HG03469 (cell line): ENCODE results near the gene ALKBH3.

ENCODE experiments used
- ATAC-seq: cut with Tn5 transposase; IDR thresholded peaks from one replicate; pipeline ENCODE4 v1.9.1; 2021; ENCODE audit warnings: mild to moderate bottlenecking, moderate library complexity, moderate number of reproducible peaks; ENCODE audit not compliant: unreplicated experiment

Gene ALKBH3

DNA sequence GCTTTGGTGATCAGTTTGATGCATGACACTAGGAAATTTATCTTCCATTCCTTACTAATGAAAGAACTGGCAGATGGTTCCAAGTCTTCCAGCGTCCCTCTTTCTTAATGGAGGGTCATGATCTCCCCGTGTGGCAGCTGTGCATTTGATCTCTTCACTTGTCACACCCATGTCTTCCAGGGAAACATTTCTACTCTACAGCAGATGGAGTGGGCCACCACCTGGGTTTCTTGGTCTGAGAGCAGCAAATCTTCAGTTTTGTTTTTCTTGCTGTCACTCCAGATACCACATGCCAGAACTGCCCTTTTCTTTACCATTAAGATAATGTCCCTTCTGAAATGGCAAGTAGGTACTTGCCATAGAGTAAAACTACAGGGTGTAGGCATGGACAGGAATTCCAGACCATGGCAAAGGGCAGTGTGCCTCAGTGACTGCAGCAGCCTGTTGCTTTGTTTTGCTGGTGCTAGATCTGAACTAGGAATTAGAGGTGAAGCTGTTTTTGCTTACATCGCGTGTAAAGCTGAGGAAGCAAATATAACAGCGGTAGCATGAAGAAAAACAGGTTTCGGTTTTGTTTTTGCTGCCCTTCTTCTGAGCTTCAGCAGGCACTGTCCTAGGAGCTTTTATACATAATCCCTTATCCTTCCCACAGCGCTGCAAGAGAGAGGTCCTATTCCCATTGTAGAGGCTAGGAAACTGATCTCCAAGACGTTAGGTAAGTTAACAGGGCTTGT is 41.1 kb downstream of the ALKBH3 start:
- ATAC-seq: no peak

DNA sequence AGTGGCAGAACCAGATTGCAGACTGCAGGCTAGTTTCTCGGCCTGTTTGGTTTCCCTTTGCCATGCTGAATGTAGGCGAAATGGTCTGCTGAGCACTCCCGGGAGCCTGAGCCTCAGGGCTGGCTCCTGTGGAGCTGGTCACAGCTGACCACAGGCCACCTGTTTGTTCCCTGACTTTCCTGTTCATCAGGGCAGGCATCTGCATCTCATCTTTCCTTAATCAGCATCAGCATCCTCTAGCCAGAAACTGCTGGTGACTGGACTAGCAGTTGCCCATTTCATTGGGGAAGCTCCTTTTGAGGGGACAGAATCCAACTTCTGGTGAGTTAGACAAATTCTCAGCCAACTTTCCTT is 41.6 kb downstream of the ALKBH3 start:
- no peak for ATAC-seq

DNA sequence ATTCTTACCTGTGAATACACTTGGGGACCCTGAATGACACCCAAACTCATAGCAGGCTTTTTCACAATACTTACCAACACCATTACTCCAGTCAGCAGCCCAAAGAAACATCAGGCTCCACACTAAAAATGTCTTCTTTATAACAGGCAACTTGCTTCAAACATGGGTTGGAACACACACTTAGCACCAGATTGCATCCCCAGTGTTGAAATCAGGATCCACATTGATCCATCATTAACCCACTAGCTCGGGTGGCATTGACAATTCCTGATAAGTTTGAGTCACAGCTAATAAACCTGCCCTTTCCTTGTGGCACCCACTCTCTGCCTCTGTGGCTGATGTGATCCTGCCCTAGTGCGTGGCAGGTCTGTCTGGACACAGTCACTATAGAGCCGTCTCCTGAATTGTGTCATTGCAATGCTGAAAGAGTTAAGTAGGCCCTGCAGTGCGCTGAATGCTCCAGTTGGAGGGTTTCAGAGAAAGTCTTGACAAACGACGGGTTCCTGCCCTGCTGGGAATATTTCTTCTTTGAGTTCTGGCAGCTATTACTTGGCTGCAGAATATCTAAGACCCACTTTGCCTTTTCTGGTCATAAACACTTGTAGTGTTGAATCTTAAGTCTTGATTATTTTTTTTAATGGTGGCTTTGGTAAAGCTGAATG is 42.2 kb downstream of the ALKBH3 start:
- ATAC-seq: no peak

DNA sequence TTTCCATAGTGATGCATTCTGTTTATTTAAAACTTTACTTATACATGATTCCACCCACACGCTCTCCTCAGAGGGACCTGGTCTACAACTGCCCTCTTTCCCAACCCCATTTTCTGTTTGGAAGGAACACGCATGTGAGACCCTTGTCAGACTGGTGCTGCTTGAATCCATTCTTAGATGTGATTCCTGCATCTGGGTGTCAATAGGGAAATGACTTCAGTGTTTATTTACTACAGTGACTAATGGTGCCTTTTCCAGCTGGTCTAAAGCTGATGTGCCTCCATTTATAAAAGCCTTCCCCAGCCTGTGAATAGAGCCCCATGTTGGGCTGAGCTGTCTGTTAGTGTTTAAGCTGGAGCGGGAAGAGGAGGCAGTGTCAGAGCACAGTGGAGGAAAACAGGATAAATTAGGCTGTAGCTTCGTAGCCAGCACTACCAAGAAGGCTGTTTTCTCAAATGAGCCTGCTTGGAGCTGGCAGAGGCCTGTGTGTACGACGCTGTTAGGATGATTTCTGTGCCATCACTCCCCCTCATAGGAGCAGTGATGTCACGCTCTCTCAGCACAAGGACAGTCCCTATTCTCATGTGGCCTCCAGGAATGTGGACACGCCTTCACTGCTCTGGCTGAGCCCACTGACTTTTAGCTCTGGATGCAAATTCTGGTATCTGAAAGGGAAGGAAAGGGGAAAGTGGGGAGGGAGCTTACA is 42.9 kb downstream of the ALKBH3 start:
- no peak for ATAC-seq

DNA sequence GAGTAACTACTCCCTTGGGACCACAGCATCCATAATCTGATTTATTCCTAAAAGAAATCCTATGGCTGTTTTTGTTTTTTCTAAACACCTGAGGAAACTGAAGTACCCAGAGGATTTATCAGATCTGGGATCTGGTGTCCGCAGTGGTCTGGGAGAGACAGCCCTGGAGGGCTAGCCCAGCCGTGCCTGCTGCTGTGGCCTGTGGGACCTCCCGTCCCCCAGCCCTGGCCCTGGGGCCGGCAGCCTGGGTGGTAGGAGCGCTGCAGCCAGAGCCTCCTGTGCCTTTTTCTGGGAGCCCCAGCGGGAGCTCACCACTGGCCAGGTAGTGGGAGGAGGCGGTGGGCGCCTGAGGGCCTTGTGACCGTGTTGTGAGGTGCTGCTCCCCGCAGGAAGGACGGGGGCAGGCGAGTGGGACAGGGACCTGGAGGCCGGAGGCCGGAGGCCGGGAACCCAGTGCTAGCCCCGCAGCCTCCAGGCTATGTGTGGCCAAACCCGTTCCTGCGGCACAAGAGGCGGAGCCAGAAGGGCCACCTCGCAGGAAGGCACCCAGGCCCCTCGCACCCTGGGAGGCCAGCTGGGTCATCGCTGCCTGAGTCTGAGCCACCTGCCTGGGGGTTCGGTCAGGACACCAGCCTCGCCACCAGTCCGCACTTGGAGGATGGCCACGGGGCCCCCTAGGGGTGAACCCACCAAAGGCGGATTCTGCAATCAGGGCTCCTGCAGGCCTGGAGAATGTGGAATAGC is 43.7 kb downstream of the ALKBH3 start:
- no peak for ATAC-seq

DNA sequence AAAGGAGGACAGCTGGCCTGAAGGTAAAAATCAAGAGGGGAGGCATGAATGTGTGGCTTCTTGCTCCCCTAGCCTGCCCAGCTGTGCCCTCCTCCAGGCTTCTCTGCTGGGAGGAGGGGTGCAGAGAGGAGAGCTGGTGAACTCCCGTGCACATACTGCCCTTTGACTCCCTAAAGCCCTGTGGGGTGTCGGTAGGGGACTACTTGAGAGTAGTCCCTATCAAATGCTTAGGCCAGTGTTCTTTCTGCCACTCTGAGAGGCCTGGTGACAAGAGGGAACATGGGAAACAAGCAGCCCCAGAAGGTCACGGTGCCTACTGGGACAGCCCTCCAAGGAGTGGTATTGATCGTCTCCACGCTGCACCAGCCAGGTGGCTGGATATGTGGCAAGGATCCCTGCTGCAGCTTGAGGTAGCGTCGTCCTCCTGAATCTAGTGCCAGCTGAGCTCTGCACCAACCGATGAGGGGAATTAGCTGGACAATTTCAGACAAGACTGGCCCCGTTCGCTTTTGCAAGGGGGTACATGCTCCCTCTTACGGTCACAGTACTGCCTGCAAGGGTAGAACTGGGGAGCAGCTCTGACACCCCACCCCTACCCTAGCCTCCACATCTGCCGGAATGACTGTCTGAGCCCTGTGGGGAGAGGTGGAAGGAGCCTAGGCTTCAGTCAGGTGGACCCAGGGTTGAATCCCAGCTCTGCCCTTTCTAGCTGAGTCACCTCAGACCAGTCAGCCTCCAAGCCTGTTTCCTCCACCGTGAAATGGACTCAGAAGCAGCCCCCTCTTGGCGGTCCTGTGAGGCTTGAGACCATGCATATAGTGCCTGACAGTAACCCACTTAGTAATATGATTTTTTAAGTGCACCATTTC is 44.7 kb downstream of the ALKBH3 start:
- no peak for ATAC-seq

DNA sequence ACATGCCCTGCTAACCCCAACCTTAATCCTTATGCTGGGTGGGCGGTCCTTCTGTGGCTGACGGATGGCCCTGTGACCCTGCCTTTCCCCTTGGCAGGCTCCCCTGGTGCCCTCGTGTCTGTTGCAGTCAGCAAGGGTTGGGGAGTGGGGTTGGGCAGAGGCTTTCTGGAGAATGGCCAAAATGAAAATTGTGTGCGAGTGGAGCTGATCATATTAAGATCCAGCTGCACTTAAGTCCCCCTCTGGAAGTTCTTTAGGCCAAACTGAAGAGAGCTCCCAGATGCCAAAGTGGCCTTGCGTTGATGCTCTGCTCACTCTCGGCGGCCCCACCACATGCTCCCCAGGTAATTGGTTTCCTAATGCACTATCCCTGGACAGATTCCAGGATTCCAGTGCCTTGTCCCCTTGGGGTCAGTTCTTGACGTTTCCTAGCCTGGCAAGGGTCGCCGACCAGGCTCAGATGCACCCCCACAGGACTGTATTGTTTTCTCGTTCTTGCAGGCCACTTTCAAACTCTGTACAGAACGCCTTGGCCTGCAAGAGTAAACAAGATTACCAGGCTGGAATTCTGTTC is 45.4 kb downstream of the ALKBH3 start:
- ATAC-seq: no peak

DNA sequence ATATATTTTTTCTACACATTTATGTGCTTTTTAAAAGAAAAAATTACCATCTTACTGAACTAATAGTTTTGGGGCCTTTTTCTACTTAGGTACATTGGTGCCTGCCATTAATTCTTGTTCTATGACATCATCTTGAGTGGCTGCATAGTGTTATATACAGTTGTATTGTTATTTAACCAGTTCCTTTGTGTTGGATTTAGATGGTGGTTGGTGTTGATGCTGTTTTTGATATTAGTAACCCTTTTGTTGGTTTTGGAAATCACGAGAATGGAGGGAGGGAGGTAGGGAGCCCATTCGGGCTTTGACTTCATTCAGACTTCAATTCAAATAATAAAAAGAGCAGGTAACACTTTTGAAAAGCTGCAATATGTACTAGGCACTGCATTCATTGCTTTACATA is 46.4 kb downstream of the ALKBH3 start:
- ATAC-seq: no peak

DNA sequence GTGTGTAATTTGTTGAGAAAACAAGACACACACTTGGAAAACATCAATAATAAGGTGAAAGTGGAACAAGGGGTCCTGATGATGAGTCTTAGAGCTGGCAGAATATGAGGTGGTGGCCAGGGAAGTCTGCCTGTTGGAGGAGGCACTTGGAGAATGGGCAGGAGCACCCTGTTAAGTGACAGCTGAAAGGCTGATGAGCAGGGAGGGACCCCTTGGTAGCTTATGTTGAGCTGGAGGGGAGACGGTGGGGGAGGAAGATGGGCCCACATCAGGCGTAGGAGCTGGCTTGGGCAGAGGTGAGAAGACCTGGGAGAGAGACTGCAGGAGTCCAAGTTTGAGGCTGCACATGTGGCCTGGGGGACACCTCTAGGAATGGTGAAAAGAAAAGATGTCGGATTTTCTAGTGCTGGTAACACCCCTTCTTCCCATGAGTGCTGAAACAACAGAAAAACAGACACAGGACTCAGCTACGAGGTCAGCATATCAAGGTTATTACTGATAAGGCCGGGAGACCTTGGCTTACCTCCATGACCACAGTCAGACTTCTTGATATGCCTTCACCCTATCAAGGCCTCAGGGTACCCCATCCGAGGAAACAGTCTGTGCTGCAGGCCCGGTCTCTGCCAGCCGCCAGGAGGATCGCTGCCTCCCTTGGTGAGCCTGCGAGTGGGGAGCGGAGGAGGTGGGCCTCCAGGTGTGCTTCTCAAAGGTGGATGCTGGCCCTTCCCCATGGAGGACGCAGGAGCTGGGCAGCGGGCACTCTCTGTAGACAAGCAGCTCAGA is 47.5 kb downstream of the ALKBH3 start:
- no peak for ATAC-seq

DNA sequence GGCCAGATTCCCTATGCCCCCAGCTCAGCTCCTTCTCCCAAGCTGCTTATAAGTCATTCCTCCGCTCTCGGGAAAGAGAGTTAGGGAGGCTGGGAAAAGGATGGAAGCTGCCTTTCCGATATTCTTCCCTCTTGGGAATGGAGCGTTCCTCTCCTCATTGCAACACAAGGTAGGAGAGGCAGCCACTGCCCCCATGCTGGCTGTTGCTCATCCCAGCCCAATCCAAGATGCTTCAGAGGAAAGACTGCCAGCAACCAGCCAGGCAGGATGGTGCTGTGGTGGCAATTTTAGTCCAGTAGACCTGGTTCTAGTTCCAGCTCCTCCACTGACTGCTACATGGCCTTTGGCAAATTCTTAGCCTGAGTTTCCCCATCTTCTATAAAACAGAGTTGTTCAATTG is 48.1 kb downstream of the ALKBH3 start:
- ATAC-seq: no peak

DNA sequence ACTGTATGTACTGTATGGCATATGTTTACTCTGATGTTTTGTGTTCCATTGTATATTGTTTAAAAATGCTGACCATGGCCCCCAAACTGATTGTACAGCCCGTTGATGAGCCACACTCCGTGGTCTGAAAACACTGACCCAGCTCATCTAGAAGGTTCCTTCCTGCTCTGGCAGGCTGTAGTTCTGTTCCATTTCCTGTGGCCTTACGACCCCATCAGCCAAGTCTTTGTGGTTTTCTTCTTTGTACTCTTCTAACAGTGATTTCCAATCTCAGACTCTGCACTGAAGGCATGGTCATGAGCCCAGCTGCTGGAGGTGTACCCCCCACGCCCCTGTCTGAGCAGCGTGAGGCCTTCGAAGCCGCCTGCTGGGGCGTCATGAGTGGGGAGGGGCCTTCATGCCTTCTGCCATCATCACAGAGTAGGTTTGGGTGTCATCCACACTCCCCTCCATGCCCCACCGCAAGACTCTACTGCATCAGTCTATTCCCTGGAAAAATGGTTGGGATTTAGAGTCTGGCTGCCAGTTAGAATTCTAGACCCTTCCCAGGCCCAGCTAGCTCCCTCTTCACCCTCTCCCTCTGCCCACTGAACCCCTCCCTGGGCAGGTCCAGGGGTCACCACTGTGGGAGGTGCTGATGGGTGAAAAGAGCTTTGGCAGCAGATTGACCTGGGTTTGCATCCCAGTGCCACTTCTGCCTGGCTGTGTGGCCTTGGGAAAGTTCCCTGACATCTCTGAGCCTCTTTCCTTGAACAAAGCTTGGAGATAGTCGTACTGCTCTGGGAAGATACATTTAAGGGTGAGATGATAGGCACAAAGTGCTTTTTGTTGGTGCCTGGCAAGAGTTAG is 50.5 kb downstream of the ALKBH3 start:
- no peak for ATAC-seq

DNA sequence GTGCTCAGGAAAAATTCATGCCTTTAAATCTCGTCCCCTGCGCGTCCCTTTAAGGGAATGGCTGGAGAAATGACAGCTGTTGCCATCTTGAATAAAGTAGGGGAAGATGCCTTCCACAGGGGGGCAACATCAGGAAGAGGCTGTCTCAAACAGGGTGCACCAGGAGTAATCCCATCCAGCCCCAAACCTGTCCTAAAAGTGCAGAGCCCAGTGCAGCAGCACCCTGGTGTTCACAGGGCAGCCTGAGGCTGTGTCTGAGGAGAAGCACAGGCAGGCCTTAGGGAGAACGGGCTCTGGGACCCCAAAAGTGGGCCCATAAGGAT is 51.0 kb downstream of the ALKBH3 start:
- ATAC-seq: no peak

DNA sequence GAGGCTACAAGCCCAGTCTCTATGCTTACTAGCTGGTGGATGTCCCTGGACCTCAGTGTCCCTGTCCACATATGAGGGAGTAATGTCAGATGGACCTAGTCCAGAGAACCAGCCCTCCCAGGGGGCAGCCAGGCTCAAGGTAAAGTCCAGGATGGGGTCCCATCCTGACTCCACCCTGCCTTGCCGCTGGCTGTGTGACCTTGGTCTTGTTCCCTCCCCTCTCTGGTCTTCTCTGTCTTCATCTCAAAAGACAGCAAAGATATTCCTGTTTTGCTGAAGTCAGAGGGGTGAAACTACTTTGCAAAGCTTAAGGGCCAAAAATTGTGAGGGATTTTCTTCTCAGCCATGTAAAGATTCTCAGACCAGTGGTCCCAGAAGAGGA is 52.6 kb downstream of the ALKBH3 start:
- no peak for ATAC-seq

DNA sequence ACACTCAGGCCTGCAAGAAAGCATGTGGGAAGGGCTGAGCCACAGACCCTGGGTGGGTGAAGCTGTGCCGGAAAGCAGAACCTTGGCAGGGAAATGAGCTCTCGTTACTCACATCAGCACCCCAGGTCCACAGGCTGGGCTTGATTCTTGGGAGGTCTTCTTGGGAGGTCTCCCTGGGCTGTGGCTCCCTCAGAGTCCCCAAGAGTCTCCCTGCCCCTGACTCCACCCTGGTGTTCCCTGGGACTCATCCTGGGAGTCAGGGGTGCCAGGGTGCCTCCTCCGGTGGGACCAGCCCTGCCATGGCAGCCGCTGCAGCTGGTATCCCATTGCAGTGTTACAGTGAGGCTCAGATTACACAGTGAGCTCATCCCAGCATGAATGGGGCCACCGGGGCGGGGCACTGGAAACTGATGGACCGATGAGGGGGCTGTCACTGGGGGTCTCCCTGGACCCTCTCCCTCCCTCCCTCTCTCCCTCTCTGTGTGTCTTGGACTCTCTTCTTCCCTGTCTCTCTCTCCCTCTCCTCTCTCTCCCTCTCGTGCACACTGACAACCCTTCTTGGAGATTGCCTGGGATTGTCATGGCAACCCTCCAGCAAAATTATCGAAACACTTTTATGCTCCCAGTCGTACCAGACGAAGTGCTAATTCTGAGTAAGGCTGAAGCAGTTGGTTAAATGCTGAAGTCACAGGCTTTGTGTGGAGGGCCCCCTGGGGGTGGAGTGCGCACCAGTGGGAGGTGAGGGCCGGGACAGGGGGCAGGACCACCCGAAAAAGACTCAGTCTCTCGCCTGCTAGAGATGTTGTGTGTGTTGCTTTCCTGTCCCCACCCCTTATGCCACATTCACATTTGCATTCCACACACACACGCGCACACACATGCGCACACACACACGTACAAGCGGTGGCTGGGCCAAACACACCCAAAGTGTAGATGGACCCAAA is 53.2 kb downstream of the ALKBH3 start:
- ATAC-seq: no peak

DNA sequence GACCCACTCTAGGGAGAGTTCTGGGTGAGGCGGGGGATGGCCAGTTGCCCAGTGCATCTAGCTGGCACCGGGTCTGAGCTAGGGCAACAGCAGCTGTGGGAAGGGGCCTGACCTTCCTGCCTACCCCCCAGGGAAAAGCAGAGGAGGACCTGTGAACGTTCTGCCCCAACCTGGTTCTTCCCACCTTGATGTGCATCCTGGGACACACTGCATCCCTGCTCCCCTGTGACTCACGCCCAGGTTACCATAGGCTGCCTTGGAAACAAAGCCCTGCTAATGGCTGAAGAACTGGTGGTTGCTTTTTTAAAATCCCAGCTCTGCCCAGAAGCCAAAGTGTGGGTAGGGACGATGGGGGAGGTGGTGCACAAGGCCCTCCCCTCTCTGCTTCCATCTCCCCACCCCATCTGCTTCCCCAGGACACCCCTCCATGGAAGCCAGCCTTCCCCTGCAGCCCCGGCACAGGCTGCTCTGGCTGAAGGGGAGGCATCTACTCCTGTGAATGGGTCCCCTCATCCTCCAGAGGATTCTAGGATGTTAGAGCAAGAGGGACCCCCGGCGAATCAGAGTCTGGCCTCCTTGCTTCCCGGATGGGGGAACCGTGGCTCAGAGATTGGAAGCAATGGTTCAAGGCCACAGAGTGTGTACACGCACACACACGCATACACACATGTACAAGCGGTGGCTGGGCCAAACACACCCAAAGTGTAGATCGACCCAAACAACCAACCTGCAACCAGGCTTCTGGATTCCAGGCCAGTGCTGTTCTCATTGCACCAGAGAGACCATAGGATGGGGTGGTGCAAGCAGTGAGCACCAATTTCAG is 54.2 kb downstream of the ALKBH3 start:
- ATAC-seq: no peak

DNA sequence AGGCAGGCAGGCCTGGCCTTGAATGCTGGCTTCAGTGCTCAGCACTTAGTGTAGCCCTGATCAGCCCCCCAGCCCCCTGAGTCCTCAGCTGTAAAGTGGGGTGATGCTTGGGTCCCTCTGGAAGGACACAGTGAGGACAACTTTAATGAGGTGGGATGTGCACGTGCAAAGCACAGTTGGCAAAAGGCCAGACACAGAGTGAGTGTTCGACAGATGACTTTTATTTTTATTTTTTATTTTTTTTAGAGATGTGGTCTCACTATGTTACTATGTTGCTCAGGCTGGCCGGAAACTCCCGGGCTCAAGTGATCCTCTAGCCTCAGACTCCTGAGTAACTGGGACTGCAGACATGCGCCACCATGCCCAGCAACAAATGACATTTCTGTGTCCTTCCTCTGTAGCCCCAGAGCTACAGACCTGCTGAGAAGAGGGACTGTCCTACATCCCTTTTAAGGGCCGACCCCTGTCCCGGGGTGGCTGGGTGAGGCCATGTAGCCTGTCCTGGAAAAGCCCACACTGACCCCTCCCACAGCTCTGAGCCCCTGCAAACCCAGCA is 54.9 kb downstream of the ALKBH3 start:
- ATAC-seq: no peak
